HFF-Myc (cell line): ENCODE measurements around the gene POFUT1.
"Not testable (repeated sequence)": the region's sequence is repeated elsewhere in the genome, so short reads cannot be mapped to it uniquely, and the experiment has no call there.

Source experiments
- DNase-seq: peaks from one replicate; pipeline ENCODE4 v3.0.0-alpha.2; 2011; ENCODE audit warnings: low read depth; ENCODE audit errors: extremely low read depth
- H3K4me3 ChIP-seq: replicated peaks from 2 replicates; pipeline ENCODE4 v1.5.1; 2011; ENCODE audit warnings: low read depth, mild to moderate bottlenecking, control low read depth, low read length
- CTCF ChIP-seq: IDR thresholded peaks from 2 replicates; pipeline ENCODE4 v1.5.1; 2012; ENCODE audit warnings: mild to moderate bottlenecking, low read depth, low read length, control low read depth; ENCODE audit errors: missing control alignments

The POFUT1 gene

DNA sequence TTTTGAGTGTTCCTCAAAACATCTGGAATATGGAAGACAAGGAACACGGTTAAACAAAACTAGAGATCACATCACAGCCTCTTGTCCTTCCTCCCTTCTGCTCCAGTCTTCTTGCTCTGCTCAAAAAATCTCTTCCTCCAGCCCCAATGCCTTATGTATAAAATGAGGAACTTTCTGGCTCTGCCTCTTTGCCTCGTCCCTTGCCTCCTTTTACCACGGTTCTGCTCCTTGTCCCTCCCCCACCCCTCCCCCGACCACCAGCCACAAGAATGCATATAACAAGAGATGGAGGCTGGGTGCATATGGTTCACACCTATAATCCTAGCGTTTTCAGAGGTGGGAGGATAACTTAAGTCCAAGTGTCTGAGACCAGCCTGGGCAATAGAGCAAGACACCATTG is 43.7 kb upstream of the POFUT1 start:
- no peak for TF ChIP-seq CTCF
- DNase-seq = no peak
- H3K4me3 ChIP-seq = no peak overlapping the region

DNA sequence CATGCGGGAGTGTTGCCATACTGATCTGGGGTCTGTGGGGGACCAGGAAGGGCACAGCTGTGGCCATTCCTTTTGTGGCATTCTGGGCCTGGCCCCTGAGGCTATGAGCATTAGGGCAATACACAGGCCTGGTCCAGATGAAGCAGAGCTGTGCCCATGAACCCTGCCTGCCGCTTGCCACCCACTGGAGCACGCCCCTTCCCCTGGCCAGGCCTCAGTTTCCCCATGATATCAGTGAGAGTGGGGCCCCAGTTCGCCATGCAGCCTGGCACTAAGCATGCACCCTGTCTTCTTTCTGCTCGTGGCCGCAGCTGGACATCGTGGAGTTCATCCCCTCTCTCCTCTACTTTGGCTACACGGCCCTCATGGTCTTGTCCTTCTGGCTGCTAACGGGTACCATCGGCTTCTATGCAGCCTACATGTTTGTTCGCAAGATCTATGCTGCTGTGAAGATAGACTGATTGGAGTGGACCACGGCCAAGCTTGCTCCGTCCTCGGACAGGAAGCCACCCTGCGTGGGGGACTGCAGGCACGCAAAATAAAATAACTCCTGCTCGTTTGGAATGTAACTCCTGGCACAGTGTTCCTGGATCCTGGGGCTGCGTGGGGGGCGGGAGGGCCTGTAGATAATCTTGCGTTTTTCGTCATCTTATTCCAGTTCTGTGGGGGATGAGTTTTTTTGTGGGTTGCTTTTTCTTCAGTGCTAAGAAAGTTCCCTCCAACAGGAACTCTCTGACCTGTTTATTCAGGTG is 42.5 kb upstream of the POFUT1 start:
- DNase-seq = no peak
- no peak overlapping the region for H3K4me3 ChIP-seq
- no peak for TF ChIP-seq CTCF

DNA sequence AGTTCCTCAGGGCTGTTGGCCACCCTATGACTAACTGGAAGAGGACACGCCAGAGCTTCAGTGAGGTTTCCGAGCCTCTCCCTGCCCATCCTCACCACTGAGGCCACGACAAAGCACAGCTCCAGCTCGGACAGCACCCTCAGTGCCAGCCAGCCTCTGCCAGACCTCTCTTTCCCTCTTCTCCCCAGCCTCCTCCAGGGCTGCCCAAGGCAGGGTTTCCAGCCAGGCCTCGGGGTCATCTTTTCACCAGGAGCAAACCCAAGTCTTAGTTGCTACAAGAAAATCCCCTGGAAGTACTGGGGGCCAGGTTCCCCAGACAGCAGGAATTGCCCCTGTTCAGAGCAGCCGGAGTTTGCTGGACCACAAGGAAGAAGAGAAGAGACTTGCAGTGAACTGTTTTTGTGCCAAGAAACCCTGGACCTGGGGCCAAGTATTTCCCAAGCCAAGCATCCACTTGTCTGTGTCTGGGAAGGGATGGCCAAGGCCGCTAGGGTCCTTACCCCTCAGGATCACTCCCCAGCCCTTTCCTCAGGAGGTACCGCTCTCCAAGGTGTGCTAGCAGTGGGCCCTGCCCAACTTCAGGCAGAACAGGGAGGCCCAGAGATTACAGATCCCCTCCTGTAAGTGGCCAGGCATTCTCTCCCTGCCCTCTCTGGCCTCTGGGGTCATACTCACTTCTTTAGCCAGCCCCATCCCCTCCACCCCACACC is 41.7 kb upstream of the POFUT1 start:
- no peak for DNase-seq
- TF ChIP-seq CTCF = no peak
- H3K4me3 ChIP-seq = no peak overlapping the region

DNA sequence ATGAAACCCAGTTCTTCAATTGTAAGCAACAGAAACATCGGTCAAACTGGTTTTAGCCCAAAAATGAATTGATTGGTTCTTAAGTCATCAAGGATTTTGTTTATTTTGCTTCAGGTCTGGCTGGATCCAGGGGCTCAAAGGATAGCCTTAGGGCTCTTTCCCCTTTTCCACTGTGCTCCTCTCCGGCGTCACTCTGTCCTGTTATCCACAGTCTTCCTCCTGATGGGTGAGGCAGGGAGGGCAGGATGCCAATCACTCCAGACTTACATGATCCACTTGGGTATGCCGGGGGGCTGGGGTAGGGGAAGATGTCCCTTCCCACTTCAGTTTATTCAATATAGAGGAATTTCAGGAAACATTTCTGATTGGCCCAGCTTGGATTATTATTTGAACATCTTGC is 40.1 kb upstream of the POFUT1 start:
- H3K4me3 ChIP-seq = no peak overlapping the region
- DNase-seq = no peak
- TF ChIP-seq CTCF = no peak

DNA sequence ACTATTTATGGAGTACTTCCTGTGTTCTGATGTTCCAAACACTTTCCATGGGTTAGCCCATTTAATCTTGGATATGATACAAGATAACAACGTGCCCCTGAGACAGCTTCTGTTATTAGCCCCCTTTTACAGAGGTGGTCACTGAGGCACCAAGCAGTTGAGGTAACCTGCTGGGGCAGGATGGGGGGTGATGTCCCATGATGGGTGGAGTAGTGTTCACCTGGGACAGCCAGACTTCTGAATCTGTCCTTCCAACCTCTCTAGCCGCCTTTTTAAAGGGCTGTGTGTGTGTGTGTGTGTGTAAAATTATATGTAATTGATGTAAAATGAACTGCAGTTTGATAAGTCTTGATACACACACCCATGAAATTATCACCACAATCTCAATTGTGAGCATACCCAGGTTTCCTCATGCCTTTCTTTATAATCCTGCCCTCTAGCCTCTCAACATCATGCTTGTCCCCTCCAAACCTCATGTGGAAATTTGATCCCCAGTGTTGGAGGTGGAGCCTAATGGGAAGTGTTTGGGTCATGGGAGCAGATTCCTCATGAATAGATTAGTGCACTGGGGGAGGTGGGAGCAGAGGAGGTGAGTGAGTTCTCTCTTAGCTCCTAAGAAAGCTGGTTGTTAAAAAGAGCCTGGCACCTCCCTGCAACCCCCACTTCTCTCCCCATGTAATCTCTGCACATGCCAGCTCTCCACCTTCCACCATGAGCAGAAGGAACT is 39.3 kb upstream of the POFUT1 start:
- no peak overlapping the region for H3K4me3 ChIP-seq
- peak; percentile 40 for DNase-seq
- TF ChIP-seq CTCF = no peak

DNA sequence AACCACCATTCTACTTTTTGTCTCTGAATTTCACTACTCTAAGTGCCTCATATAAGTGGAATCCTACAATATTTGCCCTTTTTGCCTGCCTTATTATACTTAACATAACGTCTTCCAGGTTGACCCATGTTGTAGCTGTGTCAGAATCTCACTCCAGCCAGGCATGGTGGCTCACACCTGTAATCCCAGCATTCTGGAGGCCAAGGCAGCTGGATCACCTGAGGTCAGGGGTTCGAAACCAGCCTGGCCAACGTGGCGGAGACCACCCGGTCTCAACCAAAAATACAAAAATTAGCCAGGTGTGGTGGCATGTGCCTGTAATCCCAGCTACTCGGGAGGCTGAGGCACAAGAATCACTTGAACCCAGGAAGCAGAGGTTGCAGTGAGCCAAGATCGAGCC is 30.0 kb upstream of the POFUT1 start:
- not testable (repeated sequence) for DNase-seq, H3K4me3 ChIP-seq

GRCh38 chr20:32179515-32179914 is 28.2 kb upstream of the POFUT1 start:
- no peak for DNase-seq
- TF ChIP-seq CTCF = no peak
- H3K4me3 ChIP-seq = no peak overlapping the region
